ENCODE measurements around the gene GADD45G.

The GADD45G gene

DNA sequence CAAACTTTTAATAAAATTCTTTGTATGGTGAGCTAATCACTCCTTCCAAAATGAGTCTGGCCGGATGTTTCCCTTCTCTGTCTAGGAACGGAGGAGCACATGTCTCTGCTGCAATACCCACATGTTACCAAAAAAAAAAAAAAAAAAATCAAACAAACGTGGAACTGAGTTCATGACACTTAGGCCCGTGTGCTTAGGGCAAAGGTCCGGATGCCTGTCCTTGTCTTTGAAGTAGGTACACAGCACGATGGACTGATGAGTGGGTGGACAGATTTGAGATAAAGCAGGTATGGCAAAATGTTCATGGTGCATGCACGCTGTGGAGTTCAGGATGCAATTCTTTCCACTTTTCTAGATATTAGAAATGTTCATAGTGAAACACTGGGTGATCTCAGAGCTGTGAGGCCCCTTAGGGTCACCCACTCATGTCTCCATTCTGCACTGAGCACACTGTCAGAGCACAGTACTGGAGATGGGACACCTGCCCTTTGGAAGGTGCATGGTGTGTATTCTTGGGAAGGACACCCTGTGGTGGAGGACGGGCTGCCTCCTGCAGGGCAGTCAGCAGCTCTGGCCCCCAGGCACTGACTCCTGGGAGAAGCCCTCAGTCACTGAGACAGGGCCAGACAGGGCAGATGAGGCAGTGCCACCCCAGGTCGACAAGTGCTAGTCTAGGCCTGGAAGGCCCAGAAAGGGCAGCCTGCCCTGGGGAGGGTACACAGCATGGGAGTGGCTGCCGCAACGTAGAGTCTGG lies 43.6 kb downstream of the GADD45G start:
- no peak for TF ChIP-seq GATA1 (IDR thresholded peaks at IDR 0.05; ENCODE audit: low read depth, low read length)
- no peak for TF ChIP-seq POLR2A (IDR thresholded peaks at IDR 0.05; ENCODE audit: low read length)
- no peak for DNase-seq

GRCh38 chr9:89649039-89649691 lies 44.4 kb downstream of the GADD45G start:
- no peak for DNase-seq
- TF ChIP-seq GATA1 (IDR thresholded peaks at IDR 0.05; ENCODE audit: low read depth, low read length), result no peak
- no peak for TF ChIP-seq POLR2A (IDR thresholded peaks at IDR 0.05; ENCODE audit: low read length)

GRCh38 chr9:89654025-89654662 lies 49.3 kb downstream of the GADD45G start:
- TF ChIP-seq POLR2A (IDR thresholded peaks at IDR 0.05; ENCODE audit: low read length), result no peak
- no peak for TF ChIP-seq GATA1 (IDR thresholded peaks at IDR 0.05; ENCODE audit: low read depth, low read length)
- DNase-seq, result no peak

DNA sequence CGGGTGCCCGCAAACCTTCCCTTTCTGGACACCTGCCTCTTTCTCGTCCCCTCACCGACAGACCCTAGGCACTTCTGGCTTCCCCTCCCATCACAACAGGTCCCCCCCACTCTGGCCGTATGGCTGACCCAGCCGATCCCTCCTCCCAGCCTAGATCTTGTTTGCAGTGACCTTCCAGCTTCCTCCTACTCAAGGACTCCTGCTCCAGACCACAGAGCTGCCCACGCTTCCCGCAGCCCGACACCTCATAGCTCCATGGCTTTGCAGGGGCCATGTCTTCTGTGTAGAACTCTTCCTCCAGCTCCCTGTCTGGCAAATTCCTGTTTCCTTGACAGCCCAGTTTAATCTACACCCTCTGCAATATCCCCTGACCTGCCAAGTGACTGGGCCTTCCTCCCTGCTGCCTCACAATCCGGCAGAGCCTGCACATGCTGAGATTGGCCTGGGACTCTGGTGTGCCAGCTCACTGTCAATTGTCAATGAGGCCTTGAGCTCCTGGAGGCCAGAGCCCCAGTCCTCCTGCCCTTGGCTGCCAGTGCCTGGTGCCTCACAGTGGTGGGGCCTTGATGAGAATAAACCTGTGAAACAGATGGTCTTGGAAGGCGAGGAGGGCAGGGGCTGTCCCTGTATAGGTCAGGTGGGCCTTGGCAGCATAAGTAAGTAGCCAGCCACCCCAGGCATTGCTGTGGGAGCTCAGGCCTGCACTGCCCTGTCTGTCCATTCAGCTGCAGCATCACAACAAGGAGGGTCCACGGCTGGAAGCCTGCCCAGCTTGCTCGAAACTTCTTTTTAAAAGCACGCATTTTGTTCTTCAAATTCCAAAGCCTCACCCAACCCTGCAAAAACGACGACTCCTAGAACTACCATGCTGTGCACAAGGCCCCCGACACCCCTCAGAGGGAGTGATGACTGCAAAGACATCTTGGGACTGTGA lies 50.5 kb downstream of the GADD45G start:
- TF ChIP-seq GATA1 (IDR thresholded peaks at IDR 0.05; ENCODE audit: low read depth, low read length) (no peak), POLR2A (IDR thresholded peaks at IDR 0.05; ENCODE audit: low read length) (no peak)
- DNase-seq, result no peak

All from erythroblast (primary cell).